HEK293 (cell line): ENCODE results near the gene TDRD5.

Experiments
- MEIS1 ChIP-seq: sonication (generic); formaldehyde crosslinking; IDR thresholded peaks from 2 replicates; pipeline ENCODE4 v1.8.1; 2022; ENCODE audit warnings: missing genetic modification reagents, mild to moderate bottlenecking, borderline replicate concordance
- ZBTB7A ChIP-seq: fragments of 450-650 bp; formaldehyde crosslinking; IDR thresholded peaks from 2 replicates; pipeline ENCODE4 v1.5.1; 2016; ENCODE audit warnings: low read depth, missing biosample characterization, missing genetic modification characterization

DNA sequence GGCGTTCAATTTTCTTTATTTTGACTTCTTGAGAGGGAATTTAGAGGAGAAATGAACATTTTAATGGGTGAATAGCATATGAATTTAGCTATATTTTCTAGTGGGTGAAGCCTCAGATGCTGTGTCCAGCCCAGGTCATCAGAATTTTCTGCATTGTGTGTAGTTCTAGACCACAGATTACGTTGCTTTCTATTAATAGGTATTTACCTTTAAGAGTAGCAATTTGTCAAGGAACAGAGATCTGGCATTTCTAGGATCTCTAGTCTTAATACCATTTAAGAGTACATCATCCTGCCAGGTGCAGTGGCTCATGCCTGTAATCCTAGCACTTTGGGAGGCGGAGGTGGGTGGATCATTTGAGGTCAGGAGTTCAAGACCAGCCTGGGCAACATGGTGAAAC lies 20.7 kb downstream of the TDRD5 start:
- TF ChIP-seq MEIS1 (CRISPR knock-in tag) (no peak), ZBTB7A (no peak)
